Pancreas (tissue), 10 donors: ENCODE data around the gene SF3A1. TPM values are rescaled to one million over a fixed set of nuclear protein-coding genes. Genes with fewer than 3 reads are reported as not detected.

ENCODE experiments used
- ATAC-seq, 4 donors: fragments of 200-7000 bp; cut with Tn5 transposase; one replicate each; pipeline versions ENCODE4 v1.8.0 to v1.9.1; 2020; ENCODE audit warnings: mild to moderate bottlenecking in 4 of 4, moderate library complexity in 4 of 4
- DNase-seq, 6 donors: peaks; one replicate each; pipeline ENCODE4 v3.0.0-alpha.2; 2020
- FAIRE-seq: peaks from 2 replicates; lab custom pipeline; 2012; peaks lifted over from hg19 to GRCh38; lab: Jason Lieb, UNC
- H3K27ac ChIP-seq, 4 donors: fragments of 200-600 bp; sonication (generic); 1 replicate in 3 of 4; 2 replicates in 1 of 4; pipeline versions ENCODE4 v1.5.0 to v1.8.0; 2020
- H3K27me3 ChIP-seq, 4 donors: fragments of 200-600 bp; one replicate each; pipeline ENCODE4 v1.8.0; 2021
- H3K36me3 ChIP-seq, 3 donors: fragments of 200-600 bp; sonication (generic) in 1 of 3; one replicate each; pipeline versions ENCODE4 v1.5.0 to v1.8.0; 2020 to 2021
- H3K4me1 ChIP-seq, 3 donors: fragments of 200-600 bp; one replicate each; pipeline ENCODE4 v1.8.0; 2021
- H3K4me3 ChIP-seq, 4 donors: fragments of 200-600 bp; sonication (generic) in 2 of 4; one replicate each; pipeline versions ENCODE4 v1.5.0 to v1.8.0; 2020 to 2021
- H3K9me3 ChIP-seq, 4 donors: fragments of 200-600 bp; one replicate each; pipeline ENCODE4 v1.8.0; 2021
- WGBS, 2 donors: extraction: QIAGEN DNeasy Blood & Tissue Kit; methylation state at CpG; one replicate each; pipeline ENCODE4 v1.1.7; 2013; 5-methylcytosine and 5-hydroxymethylcytosine counted together
- intact Hi-C, 3 donors: fragments of 100-400 bp; cut with DNase I; formaldehyde crosslinking; loops; one replicate each; pipeline versions ENCODE4 v1.11.1 to v1.14.2; 2022
- polyA plus RNA-seq, 2 donors: library from polyadenylated mRNA; stranded (reverse); fragments of 200-250 nt; gene quantifications; one replicate each; pipeline ENCODE4 v1.2.3, GENCODE V29; 2013
- total RNA-seq, 6 donors: library from RNA; stranded (reverse); fragmentation: NEBNext Ultra II Directional in 4 of 6; extraction: Animal tissue kit (Norgen Biotek cat#: 25700) in 4 of 6; gene quantifications; one replicate each; pipeline versions ENCODE4 v1.2.1 to v1.2.4, GENCODE V29; 2021 to 2023
- TF ChIP-seq, protein P1 (sequence below), 4 donors: fragments of 200-600 bp; sonication (generic) in 3 of 4; IDR thresholded peaks; one replicate each; pipeline versions ENCODE4 v1.5.0 to v1.8.0; 2021; ENCODE audit warnings: antibody characterized with exemption in 4 of 4
- donor health status: healthy with polysubstance abuse.
- donor health status: DM: no; HTN: no; CAD: no; lungs with moderate emphysema.
- donor health status: DM: no; HTN: no; CAD: no.
- donor health status: control.
- donor health status: control.
- donor health status: Bipolar disorder and iron deficiency.
- donor health status: DM: yes; HTN: yes; CAD: no.
- donor health status: DM: no; HTN: no; CAD: no.
- donor health status: DM: no; HTN: no; CAD: no.
- donor health status: DM: yes; HTN: yes; CAD: no.

SF3A1 gene
- total and polyA plus RNA-seq, 8 donors = 19.2 to 102 (median 85.8) TPM

DNA sequence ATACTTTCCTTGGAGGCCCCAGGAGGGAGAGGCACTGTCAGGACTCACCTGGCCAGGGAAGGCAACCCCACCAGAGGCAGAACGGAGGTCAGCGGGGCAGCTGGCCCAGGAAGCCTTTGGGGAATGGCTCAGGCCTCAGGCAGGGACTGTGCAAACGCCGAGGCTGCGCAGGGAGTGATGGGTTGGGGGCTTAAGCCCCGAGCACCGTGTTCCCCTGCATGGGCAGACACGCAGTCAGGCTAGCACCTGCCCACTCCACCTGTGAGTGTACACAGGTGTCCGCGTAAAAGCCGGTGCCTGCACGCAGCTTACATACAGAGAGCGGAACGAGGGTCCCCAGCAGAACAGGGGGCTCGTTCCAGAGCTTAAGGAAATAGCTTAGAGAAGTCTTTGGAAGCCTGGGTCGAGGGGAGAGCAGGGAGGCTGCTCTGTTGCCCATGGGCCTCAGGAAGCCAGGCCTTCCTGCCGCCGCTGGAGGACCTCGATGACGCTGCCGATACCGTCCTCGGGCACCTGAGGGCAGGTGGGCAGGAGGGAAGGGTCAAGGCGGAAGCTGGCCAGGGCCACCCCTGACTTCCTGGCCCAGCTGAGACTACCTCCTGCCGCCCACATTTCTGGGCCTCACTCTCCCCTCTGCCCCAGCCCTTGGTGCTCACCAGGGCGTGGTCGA, 71.4 kb downstream of the SF3A1 start:
- no peak for ATAC-seq

DNA sequence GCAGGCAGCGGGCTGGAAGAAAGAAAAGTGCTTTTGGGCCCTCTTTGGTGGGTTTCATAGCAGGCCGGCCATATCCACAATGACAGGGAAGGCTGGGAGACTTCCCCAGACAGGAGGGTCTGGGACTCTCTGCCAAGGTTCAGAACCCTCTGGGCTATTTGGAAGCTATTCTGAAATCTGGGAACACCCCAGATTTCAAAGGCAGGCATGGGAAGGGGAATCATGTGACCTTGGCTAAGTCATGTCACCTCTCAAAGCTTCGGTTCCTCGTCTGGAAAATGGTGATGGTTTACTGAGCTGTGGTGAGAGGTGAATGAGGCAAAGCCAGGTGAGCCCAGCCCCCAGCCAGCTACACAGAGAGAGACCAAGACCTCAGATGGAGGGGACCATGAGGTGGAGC, 72.0 kb downstream of the SF3A1 start:
- H3K4me3 ChIP-seq = no peak overlapping the region
- ATAC-seq = no peak
- peaks cover 0 to 7% (median 5%) of the 10 kb centered on the region in 3 donors for H3K4me1 ChIP-seq
- no peak overlapping the region for H3K27ac ChIP-seq
- intact Hi-C loops = loop anchor here in 2 of 3 donors (5.0 kb wide), 2 partner anchors 98 to 103 kb away; partner anchors contain the start of gene RNF215 (in 1 of the 2)
- H3K36me3 ChIP-seq = no peaks in the 10 kb centered on the region
- no peaks in the 10 kb centered on the region for H3K27me3 ChIP-seq
- FAIRE-seq = no peak
- TF ChIP-seq, protein P1, sequence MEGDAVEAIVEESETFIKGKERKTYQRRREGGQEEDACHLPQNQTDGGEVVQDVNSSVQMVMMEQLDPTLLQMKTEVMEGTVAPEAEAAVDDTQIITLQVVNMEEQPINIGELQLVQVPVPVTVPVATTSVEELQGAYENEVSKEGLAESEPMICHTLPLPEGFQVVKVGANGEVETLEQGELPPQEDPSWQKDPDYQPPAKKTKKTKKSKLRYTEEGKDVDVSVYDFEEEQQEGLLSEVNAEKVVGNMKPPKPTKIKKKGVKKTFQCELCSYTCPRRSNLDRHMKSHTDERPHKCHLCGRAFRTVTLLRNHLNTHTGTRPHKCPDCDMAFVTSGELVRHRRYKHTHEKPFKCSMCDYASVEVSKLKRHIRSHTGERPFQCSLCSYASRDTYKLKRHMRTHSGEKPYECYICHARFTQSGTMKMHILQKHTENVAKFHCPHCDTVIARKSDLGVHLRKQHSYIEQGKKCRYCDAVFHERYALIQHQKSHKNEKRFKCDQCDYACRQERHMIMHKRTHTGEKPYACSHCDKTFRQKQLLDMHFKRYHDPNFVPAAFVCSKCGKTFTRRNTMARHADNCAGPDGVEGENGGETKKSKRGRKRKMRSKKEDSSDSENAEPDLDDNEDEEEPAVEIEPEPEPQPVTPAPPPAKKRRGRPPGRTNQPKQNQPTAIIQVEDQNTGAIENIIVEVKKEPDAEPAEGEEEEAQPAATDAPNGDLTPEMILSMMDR (IDR thresholded peaks at IDR 0.05) = no peak
- 83 to 90% methylated on average over 4 of the region's 4 CpGs for WGBS, 2 donors
- DNase-seq = no peak
- H3K9me3 ChIP-seq = no peaks in the 10 kb centered on the region

More for the DNA sequence above, 71.4 kb downstream of the SF3A1 start:
- Histone ChIP-seq H3K4me1 (peaks cover 4 to 9% (median 8%) of the 10 kb centered on the region in 3 donors), H3K9me3 (no peaks in the 10 kb centered on the region), H3K36me3 (no peaks in the 10 kb centered on the region), H3K4me3 (no peak overlapping the region), H3K27me3 (no peaks in the 10 kb centered on the region), H3K27ac (no peak overlapping the region)
- 85 to 91% methylated on average over 21 to 27 of the region's 27 CpGs for WGBS, 2 donors
- TF ChIP-seq, protein P1 (IDR thresholded peaks at IDR 0.05) = no peak
- DNase-seq (peak in 3 of 6 donors; percentile 26 to 74 (median 53)), FAIRE-seq (no peak)
- intact Hi-C loops = loop anchor here in 2 of 3 donors (5.0 kb wide), 2 partner anchors 97 to 102 kb away; partner anchors contain the start of gene RNF215 (in 1 of the 2)

DNA sequence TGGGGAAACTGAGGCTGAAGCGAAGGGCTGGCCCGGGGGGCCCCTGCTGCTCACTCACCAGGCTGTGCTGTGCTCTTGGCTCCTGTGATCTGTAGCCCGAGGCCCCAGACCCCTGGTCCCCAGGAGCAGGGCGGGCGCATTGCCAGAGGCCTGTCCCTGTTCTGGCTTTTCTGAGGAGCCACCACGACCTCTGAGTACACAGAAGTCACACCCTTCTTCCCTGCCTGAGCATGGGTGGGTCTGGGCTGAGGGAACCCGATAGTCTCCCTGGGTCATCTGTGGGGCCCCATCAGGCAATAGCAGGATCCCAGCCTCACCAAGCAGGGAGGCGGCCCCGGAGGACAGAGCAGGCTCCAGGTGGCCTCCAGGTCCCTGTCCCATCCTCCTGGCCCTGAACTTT, 72.5 kb downstream of the SF3A1 start:
- no peak overlapping the region for H3K4me3 ChIP-seq
- H3K9me3 ChIP-seq = no peaks in the 10 kb centered on the region
- DNase-seq = peak in 2 of 6 donors; percentile 42 to 65
- H3K27ac ChIP-seq = no peak overlapping the region
- H3K4me1 ChIP-seq = peaks cover 0 to 7% (median 5%) of the 10 kb centered on the region in 3 donors
- 82% methylated on average over 9 of the region's 9 CpGs for WGBS, 2 donors
- intact Hi-C loops = no loop called here
- ATAC-seq = no peak
- no peaks in the 10 kb centered on the region for H3K36me3 ChIP-seq
- H3K27me3 ChIP-seq = no peaks in the 10 kb centered on the region
- TF ChIP-seq, protein P1 (IDR thresholded peaks at IDR 0.05) = no peak
- no peak for FAIRE-seq

DNA sequence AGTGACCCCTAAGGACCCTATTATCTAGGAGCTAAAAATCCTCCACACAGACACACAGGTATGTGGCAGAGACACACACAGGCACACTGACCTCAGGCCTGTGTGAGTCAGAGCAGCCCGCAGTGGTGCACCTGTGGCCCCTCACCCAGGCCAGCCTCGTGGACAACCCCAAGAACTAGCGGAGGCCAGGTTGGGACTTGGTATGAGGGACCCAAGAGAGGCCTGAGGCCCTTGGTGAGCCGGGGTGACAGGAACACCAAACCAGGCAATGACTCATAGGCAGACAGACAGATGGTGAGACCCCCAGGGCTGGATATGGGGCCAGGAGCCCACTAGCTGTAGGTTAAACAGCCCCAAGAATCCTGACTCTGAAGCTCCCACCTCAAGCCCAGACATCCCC, 73.4 kb downstream of the SF3A1 start:
- intact Hi-C loops = no loop called here
- H3K27ac ChIP-seq = no peak overlapping the region
- 91 to 92% methylated on average over 4 of the region's 4 CpGs for WGBS, 2 donors
- H3K4me1 ChIP-seq = peaks cover 0 to 3% (median 2%) of the 10 kb centered on the region in 3 donors
- H3K36me3 ChIP-seq = no peaks in the 10 kb centered on the region
- no peaks in the 10 kb centered on the region for H3K27me3 ChIP-seq
- no peak overlapping the region for H3K4me3 ChIP-seq
- H3K9me3 ChIP-seq = no peaks in the 10 kb centered on the region
- FAIRE-seq = no peak
- no peak for ATAC-seq
- TF ChIP-seq, protein P1 (IDR thresholded peaks at IDR 0.05) = no peak
- peak in 2 of 6 donors; percentile 22 to 45 for DNase-seq

DNA sequence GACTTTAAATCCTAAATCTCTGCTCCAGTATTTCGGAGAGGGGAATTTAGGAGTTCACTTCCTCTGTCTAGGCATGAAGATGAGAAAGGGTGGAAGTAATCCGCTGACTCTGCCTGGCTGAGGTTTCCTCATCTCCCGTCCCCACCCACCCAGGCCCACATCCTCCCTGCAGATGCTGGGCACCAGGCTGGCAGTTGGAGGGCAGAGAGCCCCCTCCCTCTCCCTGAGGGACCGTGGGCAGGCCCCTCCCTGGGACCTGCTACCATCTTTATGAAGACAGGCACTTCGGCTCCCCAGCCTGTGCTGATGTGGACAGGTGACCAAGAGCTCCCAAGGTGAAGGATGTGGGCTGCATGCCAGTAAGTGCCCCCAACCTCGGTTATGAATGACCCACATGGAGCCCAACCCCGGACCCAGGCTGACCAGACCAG, 74.1 kb downstream of the SF3A1 start:
- FAIRE-seq (no peak), DNase-seq (peak in 2 of 6 donors; percentile 21 to 67), ATAC-seq (no peak)
- TF ChIP-seq, protein P1 (IDR thresholded peaks at IDR 0.05) = no peak
- Histone ChIP-seq H3K27me3 (no peaks in the 10 kb centered on the region), H3K36me3 (no peaks in the 10 kb centered on the region), H3K27ac (no peak overlapping the region), H3K9me3 (no peaks in the 10 kb centered on the region), H3K4me1 (no peaks in the 10 kb centered on the region), H3K4me3 (no peak overlapping the region)
- intact Hi-C loops = no loop called here
- 72 to 75% methylated on average over 7 of the region's 7 CpGs for WGBS, 2 donors
